HEK293 (cell line): ENCODE results near the gene NKPD1.

Experiments
- AEBP2 ChIP-seq: fragments of 450-650 bp; formaldehyde crosslinking; IDR thresholded peaks from 2 replicates; pipeline ENCODE4 v1.5.1; 2016; ENCODE audit warnings: missing biosample characterization, missing genetic modification characterization, borderline replicate concordance
- BCL11B ChIP-seq: fragments of 450-650 bp; formaldehyde crosslinking; IDR thresholded peaks from 2 replicates; pipeline ENCODE4 v1.5.1; 2016; ENCODE audit warnings: low read depth, missing biosample characterization, missing genetic modification characterization
- GLIS1 ChIP-seq: fragments of 450-650 bp; formaldehyde crosslinking; IDR thresholded peaks from 2 replicates; pipeline ENCODE4 v1.5.1; 2016; ENCODE audit warnings: missing biosample characterization, missing genetic modification characterization
- HOXC10 ChIP-seq: sonication (generic); formaldehyde crosslinking; IDR thresholded peaks from 2 replicates; pipeline ENCODE4 v1.8.1; 2023; ENCODE audit warnings: mild to moderate bottlenecking, missing genetic modification reagents
- HOXD13 ChIP-seq: sonication (generic); formaldehyde crosslinking; IDR thresholded peaks from 2 replicates; pipeline ENCODE4 v1.8.0; 2022; ENCODE audit warnings: missing genetic modification reagents, borderline replicate concordance
- KLF9 ChIP-seq: fragments of 450-650 bp; formaldehyde crosslinking; IDR thresholded peaks from 2 replicates; pipeline ENCODE4 v1.5.1; 2016; ENCODE audit warnings: missing biosample characterization, missing genetic modification characterization, low read depth
- MZF1 ChIP-seq: fragments of 450-650 bp; formaldehyde crosslinking; IDR thresholded peaks from 2 replicates; pipeline ENCODE4 v1.5.1; 2017; ENCODE audit warnings: missing biosample characterization, missing genetic modification characterization, borderline replicate concordance
- OSR2 ChIP-seq: fragments of 450-650 bp; formaldehyde crosslinking; IDR thresholded peaks from 2 replicates; pipeline ENCODE4 v1.5.1; 2016; ENCODE audit warnings: missing biosample characterization, missing genetic modification characterization
- OVOL3 ChIP-seq: fragments of 450-650 bp; formaldehyde crosslinking; IDR thresholded peaks from 2 replicates; pipeline ENCODE4 v1.5.1; 2016; ENCODE audit warnings: missing biosample characterization, missing genetic modification characterization
- PRDM2 ChIP-seq: fragments of 450-650 bp; formaldehyde crosslinking; IDR thresholded peaks from 2 replicates; pipeline ENCODE4 v1.5.1; 2016; ENCODE audit warnings: missing biosample characterization, missing genetic modification characterization, borderline replicate concordance
- ZBTB17 ChIP-seq: fragments of 450-650 bp; formaldehyde crosslinking; IDR thresholded peaks from 2 replicates; pipeline ENCODE4 v1.5.1; 2016; ENCODE audit warnings: missing biosample characterization, missing genetic modification characterization
- ZNF138 ChIP-seq: fragments of 450-650 bp; formaldehyde crosslinking; IDR thresholded peaks from 2 replicates; pipeline ENCODE4 v1.5.1; 2016; ENCODE audit warnings: missing biosample characterization, missing genetic modification characterization, borderline replicate concordance
- ZNF26 ChIP-seq: fragments of 450-650 bp; formaldehyde crosslinking; IDR thresholded peaks from 2 replicates; pipeline ENCODE4 v1.5.1; 2016; ENCODE audit warnings: missing biosample characterization, missing genetic modification characterization
- ZNF335 ChIP-seq: fragments of 450-650 bp; formaldehyde crosslinking; conservative IDR thresholded peaks from 2 replicates; pipeline ENCODE4 v1.5.1; 2016; ENCODE audit warnings: missing biosample characterization, missing genetic modification characterization
- ZNF362 ChIP-seq: fragments of 450-650 bp; formaldehyde crosslinking; IDR thresholded peaks from 2 replicates; pipeline ENCODE4 v1.5.1; 2016; ENCODE audit warnings: missing biosample characterization, missing genetic modification characterization
- ZNF449 ChIP-seq: fragments of 450-650 bp; formaldehyde crosslinking; IDR thresholded peaks from 2 replicates; pipeline ENCODE4 v1.5.1; 2017; ENCODE audit warnings: missing biosample characterization, mild to moderate bottlenecking, missing genetic modification characterization, moderate library complexity
- ZNF530 ChIP-seq: fragments of 450-650 bp; formaldehyde crosslinking; IDR thresholded peaks from 2 replicates; pipeline ENCODE4 v1.5.1; 2016; ENCODE audit warnings: low read depth, missing biosample characterization, missing genetic modification characterization
- ZNF585B ChIP-seq: fragments of 450-650 bp; formaldehyde crosslinking; IDR thresholded peaks from 2 replicates; pipeline ENCODE4 v1.5.1; 2016; ENCODE audit warnings: missing biosample characterization, missing genetic modification characterization
- ZNF654 ChIP-seq: fragments of 450-650 bp; formaldehyde crosslinking; IDR thresholded peaks from 2 replicates; pipeline ENCODE4 v1.5.1; 2016; ENCODE audit warnings: low read depth, missing biosample characterization, missing genetic modification characterization
- ZNF776 ChIP-seq: fragments of 450-650 bp; formaldehyde crosslinking; IDR thresholded peaks from 2 replicates; pipeline ENCODE4 v1.5.0; 2017; ENCODE audit warnings: missing biosample characterization, missing genetic modification characterization, borderline replicate concordance
- ZSCAN5A ChIP-seq: fragments of 450-650 bp; formaldehyde crosslinking; IDR thresholded peaks from 2 replicates; pipeline ENCODE4 v1.5.1; 2016; ENCODE audit warnings: missing biosample characterization, missing genetic modification characterization

Gene NKPD1

GRCh38 chr19:45179892-45180370, 19.1 kb upstream of the NKPD1 start (continued):
- no peak for TF ChIP-seq AEBP2 (tag by site-specific recombination)
- TF ChIP-seq ZNF138 (tag by site-specific recombination), result no peak
- TF ChIP-seq MZF1 (tag by site-specific recombination), result no peak
- TF ChIP-seq GLIS1, result 0 out of 2 replicates have a peak, but pooled peaks have one; percentile 9
- no peak for TF ChIP-seq ZNF654 (tag by site-specific recombination)
- TF ChIP-seq BCL11B (tag by site-specific recombination), result no peak
- TF ChIP-seq ZNF449 (tag by site-specific recombination), result no peak
- TF ChIP-seq ZBTB17, result peak; percentile 39; the same call in 1 of the 2 replicates
- TF ChIP-seq ZSCAN5A (tag by site-specific recombination), result no peak
- no peak for TF ChIP-seq OSR2 (tag by site-specific recombination)
- no peak for TF ChIP-seq ZNF530 (tag by site-specific recombination)
- TF ChIP-seq ZNF26 (tag by site-specific recombination), result no peak
- no peak for TF ChIP-seq HOXD13 (CRISPR knock-in tag)
- no peak for TF ChIP-seq OVOL3
- no peak for TF ChIP-seq HOXC10 (CRISPR knock-in tag)
- TF ChIP-seq ZNF585B (tag by site-specific recombination), result no peak
- no peak for TF ChIP-seq KLF9 (tag by site-specific recombination)
- TF ChIP-seq ZNF335 (tag by site-specific recombination), result peak; percentile 38
- peak; percentile 13; the same call in 1 of the 2 replicates for TF ChIP-seq ZNF362
- TF ChIP-seq PRDM2 (tag by site-specific recombination), result no peak
- TF ChIP-seq ZNF776 (tag by site-specific recombination), result no peak
- TF ChIP-seq, all 188 proteins: peak for 5
